HepG2 (cell line): ENCODE data around the gene ANKUB1. TPM values are rescaled to one million over a fixed set of nuclear protein-coding genes. Genes with fewer than 3 reads are reported as not detected.

Experiments
- ARID2 ChIP-seq: sonication (generic); formaldehyde crosslinking; IDR thresholded peaks from 2 replicates; pipeline ENCODE4 v1.8.1; 2022; ENCODE audit warnings: mild to moderate bottlenecking, missing genetic modification reagents, borderline replicate concordance
- ARNT2 ChIP-seq: sonication (generic); formaldehyde crosslinking; IDR thresholded peaks from 2 replicates; pipeline ENCODE4 v1.8.0; 2022; ENCODE audit warnings: mild to moderate bottlenecking, low read depth, missing genetic modification reagents, moderate library complexity
- FOXO1 ChIP-seq: sonication (generic); formaldehyde crosslinking; IDR thresholded peaks from 2 replicates; pipeline ENCODE4 v1.4.0; 2020; ENCODE audit warnings: missing genetic modification reagents
- GABPB1 ChIP-seq: IDR thresholded peaks from 2 replicates; pipeline ENCODE4 v1.6.1; 2016; ENCODE audit warnings: mild to moderate bottlenecking, missing genetic modification reagents, moderate library complexity, missing compliant biosample characterization
- GRHL1 ChIP-seq: sonication (generic); formaldehyde crosslinking; conservative IDR thresholded peaks from 2 replicates; pipeline ENCODE4 v1.8.0; 2022; ENCODE audit warnings: missing genetic modification reagents
- GTF2F1 ChIP-seq: fragments of 150-350 bp; IDR thresholded peaks from 2 replicates; pipeline ENCODE4 v1.6.1; 2014; ENCODE audit warnings: low read length
- HMGXB3 ChIP-seq: sonication (generic); formaldehyde crosslinking; IDR thresholded peaks from 2 replicates; pipeline ENCODE4 v1.4.0; 2020; ENCODE audit warnings: missing genetic modification reagents, borderline replicate concordance
- HNRNPK ChIP-seq: fragments of 200-400 bp; formaldehyde crosslinking; IDR thresholded peaks from 2 replicates; pipeline ENCODE4 v1.6.1; 2018; ENCODE audit warnings: low read length, low read depth, moderate library complexity, mild to moderate bottlenecking; ENCODE audit not compliant: poor library complexity, severe bottlenecking
- MAF1 ChIP-seq: sonication (generic); formaldehyde crosslinking; IDR thresholded peaks from 2 replicates; pipeline ENCODE4 v1.5.0; 2020; ENCODE audit warnings: missing genetic modification reagents, borderline replicate concordance
- NFYB ChIP-seq: sonication (generic); formaldehyde crosslinking; IDR thresholded peaks from 2 replicates; pipeline ENCODE4 v1.4.0; 2020; ENCODE audit warnings: missing genetic modification reagents
- POLR2AphosphoS2 ChIP-seq: IDR thresholded peaks from 2 replicates; pipeline ENCODE4 v1.6.1; 2011; ENCODE audit warnings: low read depth, low read length, improper control_type of control experiment
- SALL1 ChIP-seq: sonication (generic); formaldehyde crosslinking; IDR thresholded peaks from 2 replicates; pipeline ENCODE4 v1.8.0; 2022; ENCODE audit warnings: mild to moderate bottlenecking, missing genetic modification reagents
- THAP9 ChIP-seq: sonication (generic); formaldehyde crosslinking; IDR thresholded peaks from 2 replicates; pipeline ENCODE4; 2020; ENCODE audit warnings: missing genetic modification reagents, mild to moderate bottlenecking, borderline replicate concordance
- ZNF12 ChIP-seq: sonication (generic); formaldehyde crosslinking; IDR thresholded peaks from 2 replicates; pipeline ENCODE4 v1.5.0; 2020; ENCODE audit warnings: missing genetic modification reagents
- polyA plus RNA-seq, 8 experiments: library from polyadenylated mRNA; depleted of rRNA in 3 of 8; stranded (reverse) in 7 of 8; unstranded in 1 of 8; fragments of >200 nt; fragmentation: Illumina TruSeq in 4 of 8; extraction: Trizol in 4 of 8; gene quantifications; 2 replicates each; pipeline versions ENCODE4 v1.2.1 to v1.2.3, GENCODE V29; 2011 to 2016; ENCODE audit warnings: low read depth in 4 of 8, missing spikeins in 1 of 8, mixed read lengths in 1 of 8; ENCODE audit not compliant: insufficient read depth in 1 of 8
- total RNA-seq, 5 experiments: library from RNA; depleted of rRNA; stranded (reverse); fragments of >200 nt; fragmentation: Illumina TruSeq; extraction: Trizol; gene quantifications; 2 replicates each; pipeline ENCODE4 v1.2.3, GENCODE V29; 2016; ENCODE audit warnings: low read depth in 1 of 5
- TF ChIP-seq, protein P1 (sequence below): sonication (generic); formaldehyde crosslinking; IDR thresholded peaks from 2 replicates; pipeline ENCODE4 v1.5.1; 2020; ENCODE audit warnings: mild to moderate bottlenecking, missing genetic modification reagents, moderate library complexity

The ANKUB1 gene
- total and polyA plus RNA-seq, 2 of the 13 experiments (the other 11 are each of a cell fraction or from before 2014, with no cell fraction given) = not detected

DNA sequence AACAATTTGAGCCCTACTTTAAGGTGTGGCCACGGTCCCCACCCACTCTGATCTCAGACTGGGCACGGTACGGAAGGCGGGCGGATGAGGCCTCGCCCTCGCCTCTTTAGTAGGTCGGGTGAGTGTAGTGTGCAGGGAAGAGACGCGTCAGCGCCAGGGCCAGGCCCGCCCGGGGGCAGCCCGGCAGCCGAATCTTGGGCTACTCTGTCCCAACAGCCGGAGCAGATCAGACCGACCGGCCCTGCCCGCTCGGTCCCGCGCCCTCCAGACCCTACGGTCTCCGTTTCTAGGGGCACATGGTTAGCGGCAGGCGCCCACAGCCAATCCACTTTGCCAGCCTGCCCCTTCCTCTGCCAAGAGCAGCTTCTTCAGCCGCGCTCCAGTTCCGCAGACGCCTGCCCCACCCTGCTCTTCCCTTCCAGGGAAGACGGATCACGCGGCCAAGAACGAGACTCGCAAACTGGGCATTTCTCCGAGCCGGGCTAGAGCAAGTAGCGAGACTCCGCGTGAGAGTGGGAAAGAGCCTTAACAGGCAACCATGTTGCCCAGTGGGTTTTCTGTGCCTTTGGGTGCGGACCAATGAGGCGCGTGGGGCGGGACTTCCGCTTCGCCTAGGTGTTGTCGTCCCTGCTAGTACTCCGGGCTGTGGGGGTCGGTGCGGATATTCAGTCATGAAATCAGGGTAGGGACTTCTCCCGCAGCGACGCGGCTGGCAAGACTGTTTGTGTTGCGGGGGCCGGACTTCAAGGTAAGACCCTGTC lies 20.4 kb upstream of the ANKUB1 start, which contains the start of gene RNF13 (continued):
- TF ChIP-seq SALL1 (CRISPR knock-in tag) = peak; percentile 63
- peak; percentile 32; the same call in 1 of the 2 replicates for TF ChIP-seq MAF1 (CRISPR knock-in tag)
- TF ChIP-seq GTF2F1 = no peak
- peak; percentile 68; the same call in 1 of the 2 replicates for TF ChIP-seq ARNT2 (CRISPR knock-in tag)
- peak; percentile 100 for TF ChIP-seq NFYB
- TF ChIP-seq HMGXB3 = no peak
- no peak for TF ChIP-seq GRHL1 (CRISPR knock-in tag)
- TF ChIP-seq ZNF12 (CRISPR knock-in tag) = no peak
- peak; percentile 1; the same call in 1 of the 2 replicates for TF ChIP-seq ARID2 (CRISPR knock-in tag)
- TF ChIP-seq FOXO1 = no peak
- TF ChIP-seq HNRNPK = no peak
- TF ChIP-seq, protein P1, sequence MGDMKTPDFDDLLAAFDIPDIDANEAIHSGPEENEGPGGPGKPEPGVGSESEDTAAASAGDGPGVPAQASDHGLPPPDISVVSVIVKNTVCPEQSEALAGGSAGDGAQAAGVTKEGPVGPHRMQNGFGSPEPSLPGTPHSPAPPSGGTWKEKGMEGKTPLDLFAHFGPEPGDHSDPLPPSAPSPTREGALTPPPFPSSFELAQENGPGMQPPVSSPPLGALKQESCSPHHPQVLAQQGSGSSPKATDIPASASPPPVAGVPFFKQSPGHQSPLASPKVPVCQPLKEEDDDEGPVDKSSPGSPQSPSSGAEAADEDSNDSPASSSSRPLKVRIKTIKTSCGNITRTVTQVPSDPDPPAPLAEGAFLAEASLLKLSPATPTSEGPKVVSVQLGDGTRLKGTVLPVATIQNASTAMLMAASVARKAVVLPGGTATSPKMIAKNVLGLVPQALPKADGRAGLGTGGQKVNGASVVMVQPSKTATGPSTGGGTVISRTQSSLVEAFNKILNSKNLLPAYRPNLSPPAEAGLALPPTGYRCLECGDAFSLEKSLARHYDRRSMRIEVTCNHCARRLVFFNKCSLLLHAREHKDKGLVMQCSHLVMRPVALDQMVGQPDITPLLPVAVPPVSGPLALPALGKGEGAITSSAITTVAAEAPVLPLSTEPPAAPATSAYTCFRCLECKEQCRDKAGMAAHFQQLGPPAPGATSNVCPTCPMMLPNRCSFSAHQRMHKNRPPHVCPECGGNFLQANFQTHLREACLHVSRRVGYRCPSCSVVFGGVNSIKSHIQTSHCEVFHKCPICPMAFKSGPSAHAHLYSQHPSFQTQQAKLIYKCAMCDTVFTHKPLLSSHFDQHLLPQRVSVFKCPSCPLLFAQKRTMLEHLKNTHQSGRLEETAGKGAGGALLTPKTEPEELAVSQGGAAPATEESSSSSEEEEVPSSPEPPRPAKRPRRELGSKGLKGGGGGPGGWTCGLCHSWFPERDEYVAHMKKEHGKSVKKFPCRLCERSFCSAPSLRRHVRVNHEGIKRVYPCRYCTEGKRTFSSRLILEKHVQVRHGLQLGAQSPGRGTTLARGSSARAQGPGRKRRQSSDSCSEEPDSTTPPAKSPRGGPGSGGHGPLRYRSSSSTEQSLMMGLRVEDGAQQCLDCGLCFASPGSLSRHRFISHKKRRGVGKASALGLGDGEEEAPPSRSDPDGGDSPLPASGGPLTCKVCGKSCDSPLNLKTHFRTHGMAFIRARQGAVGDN (CRISPR knock-in tag) = peak; percentile 99
- no peak for TF ChIP-seq POLR2AphosphoS2
- peak; percentile 66 for TF ChIP-seq THAP9 (CRISPR knock-in tag)
- TF ChIP-seq GABPB1 (CRISPR knock-in tag) = peak; percentile 94
